ENCODE measurements around the gene GABARAP.

DNA sequence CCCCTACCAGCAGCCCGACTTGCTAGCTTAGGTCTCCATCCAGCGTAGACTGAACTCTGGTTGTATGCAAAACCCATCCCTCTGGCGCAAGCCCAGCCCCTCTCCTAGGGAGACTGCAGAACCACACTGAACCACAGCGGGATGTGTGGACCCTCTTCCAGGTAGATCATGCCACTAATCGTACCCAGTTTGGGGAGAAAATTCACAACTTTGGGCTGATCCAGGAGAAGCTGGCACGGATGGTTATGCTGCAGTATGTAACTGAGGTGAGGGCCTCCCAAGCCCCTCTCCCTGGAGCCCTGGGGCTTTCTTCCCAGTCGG is 19.3 kb downstream of the GABARAP start:
- TF ChIP-seq POLR2A (IDR thresholded peaks at IDR 0.05) = peak; percentile 9
- TF ChIP-seq, protein P1, sequence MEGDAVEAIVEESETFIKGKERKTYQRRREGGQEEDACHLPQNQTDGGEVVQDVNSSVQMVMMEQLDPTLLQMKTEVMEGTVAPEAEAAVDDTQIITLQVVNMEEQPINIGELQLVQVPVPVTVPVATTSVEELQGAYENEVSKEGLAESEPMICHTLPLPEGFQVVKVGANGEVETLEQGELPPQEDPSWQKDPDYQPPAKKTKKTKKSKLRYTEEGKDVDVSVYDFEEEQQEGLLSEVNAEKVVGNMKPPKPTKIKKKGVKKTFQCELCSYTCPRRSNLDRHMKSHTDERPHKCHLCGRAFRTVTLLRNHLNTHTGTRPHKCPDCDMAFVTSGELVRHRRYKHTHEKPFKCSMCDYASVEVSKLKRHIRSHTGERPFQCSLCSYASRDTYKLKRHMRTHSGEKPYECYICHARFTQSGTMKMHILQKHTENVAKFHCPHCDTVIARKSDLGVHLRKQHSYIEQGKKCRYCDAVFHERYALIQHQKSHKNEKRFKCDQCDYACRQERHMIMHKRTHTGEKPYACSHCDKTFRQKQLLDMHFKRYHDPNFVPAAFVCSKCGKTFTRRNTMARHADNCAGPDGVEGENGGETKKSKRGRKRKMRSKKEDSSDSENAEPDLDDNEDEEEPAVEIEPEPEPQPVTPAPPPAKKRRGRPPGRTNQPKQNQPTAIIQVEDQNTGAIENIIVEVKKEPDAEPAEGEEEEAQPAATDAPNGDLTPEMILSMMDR (IDR thresholded peaks at IDR 0.05) = no peak
